Measurements from ENCODE around the gene STRN3.
"Not testable (repeated sequence)": the region's sequence is repeated elsewhere in the genome, so short reads cannot be mapped to it uniquely, and the experiment has no call there.

STRN3 gene

DNA sequence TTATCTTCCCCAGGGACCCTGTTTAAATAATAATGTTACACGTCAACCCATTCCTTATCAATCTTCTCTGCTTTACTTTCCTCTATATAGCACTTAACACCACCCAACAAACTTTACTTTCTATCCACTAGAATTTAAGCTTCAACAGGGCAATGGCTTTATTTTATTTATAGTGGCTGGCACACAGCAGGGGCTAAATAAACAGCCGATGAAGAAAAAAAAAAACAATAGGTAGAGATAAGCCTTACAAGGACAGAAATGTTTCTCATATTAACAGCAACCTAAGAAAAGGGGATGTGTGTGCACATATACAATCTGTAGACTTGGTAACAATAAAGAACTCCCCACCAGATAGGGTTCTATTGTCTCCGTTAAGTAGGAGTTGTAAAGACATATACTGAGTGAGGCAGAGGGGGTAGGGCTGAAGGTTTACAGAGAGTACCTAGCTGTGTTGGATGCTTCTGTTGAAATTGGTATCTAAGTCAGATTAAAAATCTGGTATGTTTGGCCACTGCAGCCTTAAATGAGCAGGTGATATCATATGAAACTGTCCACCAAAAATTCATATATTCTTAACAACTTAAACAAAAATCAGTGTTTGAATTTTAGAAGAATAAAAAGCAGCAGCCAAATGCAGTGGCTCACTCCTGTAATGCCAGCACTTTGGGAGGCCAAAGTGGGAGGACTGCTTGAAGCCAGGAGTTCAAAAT is 25.4 kb downstream of the STRN3 start:
- DNase-seq (ENCODE audit: low spot score), result no peak

- DNase-seq (ENCODE audit: low spot score), result no peak
Measured at GRCh38 chr14:30999038-30999773, 27.0 kb downstream of the STRN3 start.

DNA sequence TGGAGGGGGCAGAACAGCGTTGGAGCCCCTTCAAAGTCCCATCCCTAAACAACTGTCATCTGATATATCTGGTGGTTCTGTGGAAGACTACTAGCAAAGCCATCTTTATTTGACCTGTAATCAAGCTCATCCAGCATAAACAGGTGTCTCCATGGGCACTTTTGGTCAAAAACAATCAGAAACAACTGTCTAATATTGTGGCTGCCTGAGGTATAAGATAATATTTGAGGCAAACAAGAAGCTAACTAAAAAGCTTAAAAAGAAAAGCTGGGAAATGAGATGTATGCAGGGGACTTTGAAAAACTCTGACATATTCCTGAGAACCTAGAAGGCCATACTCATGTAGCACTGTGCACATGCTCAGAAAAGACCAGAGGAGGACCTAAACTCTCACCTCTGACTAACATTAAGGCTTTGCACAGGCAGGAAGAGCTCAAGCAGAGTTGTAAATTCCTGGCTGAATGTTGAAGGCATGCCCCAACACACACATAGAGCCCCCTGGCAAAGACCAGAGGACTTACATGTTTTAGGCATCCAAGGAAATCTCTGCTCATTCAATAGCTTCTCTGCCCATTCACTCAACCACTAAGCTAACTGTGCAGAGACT is 28.0 kb downstream of the STRN3 start:
- no peak for DNase-seq (ENCODE audit: low spot score)

GRCh38 chr14:30996892-30997659 is 29.1 kb downstream of the STRN3 start:
- no peak for DNase-seq (ENCODE audit: low spot score)

DNA sequence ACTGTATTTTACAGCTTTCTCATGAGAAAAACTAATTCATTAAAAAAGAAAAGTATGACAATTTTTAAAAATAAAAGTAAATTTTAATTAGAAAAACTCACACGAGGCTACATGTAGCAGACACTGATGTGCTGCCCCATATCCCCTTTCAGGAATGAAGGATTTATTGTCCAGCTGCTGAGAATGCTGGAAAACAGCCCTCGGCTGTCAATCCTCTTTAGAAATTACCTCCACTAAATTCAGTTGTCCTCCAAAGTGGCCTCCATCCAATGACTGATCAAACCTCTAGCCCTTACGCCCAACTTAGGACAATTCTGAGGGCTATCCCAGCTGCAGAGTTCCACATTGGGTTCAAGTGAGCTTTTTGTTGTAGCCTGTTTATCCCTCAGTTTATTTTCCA is 30.5 kb downstream of the STRN3 start:
- no peak for DNase-seq (ENCODE audit: low spot score)

DNA sequence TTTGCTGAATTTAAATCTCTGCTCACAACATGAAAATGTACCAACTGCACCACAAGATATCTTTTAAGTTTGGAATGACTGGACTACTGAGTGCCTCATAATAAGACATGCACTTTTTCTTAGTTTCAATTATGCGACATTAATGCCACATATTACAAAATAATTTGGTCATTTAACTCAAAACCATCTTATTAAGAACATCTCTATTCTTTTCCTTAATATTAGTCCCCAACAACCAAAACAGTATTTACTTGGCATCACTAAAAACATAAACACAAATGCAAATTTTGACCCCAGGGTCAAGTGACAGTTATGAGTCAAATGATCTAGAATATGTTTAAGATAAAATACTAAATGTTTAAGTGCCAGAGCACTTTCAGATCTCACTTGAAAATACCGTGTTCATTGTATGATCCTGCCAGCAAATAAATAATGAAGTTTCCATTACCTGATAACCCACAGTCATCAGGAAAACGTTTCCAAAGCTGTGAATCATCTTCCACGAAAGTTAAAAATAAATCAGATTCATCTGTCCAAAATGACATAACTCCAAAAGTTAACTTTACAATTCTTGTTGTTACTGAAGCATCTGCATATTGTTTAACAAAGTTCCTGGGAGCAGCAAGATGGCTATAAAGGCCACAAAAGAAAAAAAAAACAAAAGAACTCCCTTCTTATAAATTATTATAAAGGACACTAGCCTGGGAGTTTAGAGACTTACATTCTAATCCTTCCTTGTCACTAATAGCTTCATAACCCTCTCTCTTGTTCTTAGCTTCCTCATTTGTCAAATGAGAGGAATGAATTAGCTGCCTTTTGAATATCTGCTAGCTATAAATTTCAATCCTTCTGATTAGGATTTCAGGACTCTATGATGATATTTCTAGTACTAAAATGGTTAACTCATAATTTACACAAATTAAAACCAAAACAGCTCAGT is 31.2 kb downstream of the STRN3 start:
- DNase-seq (ENCODE audit: low spot score), result peak; percentile 26

GRCh38 chr14:30993071-30993470 is 33.1 kb downstream of the STRN3 start:
- no peak for DNase-seq (ENCODE audit: low spot score)

DNA sequence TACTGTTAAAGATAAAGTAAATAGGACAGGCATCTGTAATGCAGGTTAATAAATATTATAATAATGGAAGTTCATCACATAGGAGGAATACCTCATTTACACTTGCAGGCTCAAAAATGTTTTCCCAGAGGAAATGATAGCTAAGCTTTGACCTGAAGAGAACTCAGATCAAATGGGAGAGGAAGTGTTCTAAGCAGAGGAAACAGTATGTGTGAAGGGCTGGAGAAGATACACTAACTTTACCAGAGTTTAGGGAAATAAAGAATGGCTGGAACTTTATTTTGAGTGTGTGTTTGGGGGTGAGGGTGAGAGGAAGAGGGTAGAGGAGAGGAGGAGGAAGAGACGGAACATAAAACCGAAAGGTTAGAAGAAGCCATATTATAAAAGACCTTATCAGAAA is 34.8 kb downstream of the STRN3 start:
- no peak for DNase-seq (ENCODE audit: low spot score)

- DNase-seq (ENCODE audit: low spot score), result no peak
Measured at GRCh38 chr14:30990770-30991169, 35.4 kb downstream of the STRN3 start.

DNA sequence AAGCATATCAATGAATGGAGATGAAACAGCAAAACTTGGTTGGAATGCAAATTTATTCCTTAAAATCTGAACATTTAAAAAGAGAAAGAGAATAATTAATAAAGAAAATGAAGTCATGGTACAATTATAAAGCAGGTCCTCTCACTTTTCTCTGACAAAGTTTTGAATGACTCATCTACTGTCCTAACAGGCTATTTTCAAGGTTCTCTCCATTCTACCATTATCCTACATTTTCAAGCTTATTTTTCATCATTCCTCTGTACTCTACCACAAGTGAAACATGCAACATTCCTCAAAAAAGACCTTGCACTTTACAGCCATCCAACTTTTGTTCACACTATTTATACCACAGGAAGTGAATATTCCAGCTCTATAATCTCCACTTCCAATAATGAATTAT is 37.7 kb downstream of the STRN3 start:
- no peak for DNase-seq (ENCODE audit: low spot score)

DNA sequence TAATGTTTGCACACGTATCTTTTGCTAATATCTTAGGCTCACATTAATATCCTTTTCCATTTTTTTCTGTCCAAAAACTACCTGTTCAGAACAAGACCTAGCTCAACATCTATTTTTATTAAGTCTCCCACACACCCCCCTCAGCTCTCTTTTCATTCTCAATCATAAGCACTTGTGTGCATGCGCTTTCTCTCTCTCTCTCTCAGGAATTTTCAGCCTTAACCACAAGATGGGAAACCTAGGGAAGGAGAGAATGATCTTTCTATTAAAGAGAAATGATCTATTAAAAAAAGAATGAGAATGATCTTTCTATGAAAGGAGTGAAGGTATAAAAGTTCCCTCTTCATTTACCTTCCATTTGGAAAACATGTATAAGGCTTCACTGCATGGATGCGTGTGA is 40.4 kb downstream of the STRN3 start:
- DNase-seq (ENCODE audit: low spot score), result no peak

GRCh38 chr14:30983858-30984257 is 42.3 kb downstream of the STRN3 start:
- DNase-seq (ENCODE audit: low spot score), result no peak

GRCh38 chr14:30982533-30982932 is 43.6 kb downstream of the STRN3 start:
- no peak for DNase-seq (ENCODE audit: low spot score)

DNA sequence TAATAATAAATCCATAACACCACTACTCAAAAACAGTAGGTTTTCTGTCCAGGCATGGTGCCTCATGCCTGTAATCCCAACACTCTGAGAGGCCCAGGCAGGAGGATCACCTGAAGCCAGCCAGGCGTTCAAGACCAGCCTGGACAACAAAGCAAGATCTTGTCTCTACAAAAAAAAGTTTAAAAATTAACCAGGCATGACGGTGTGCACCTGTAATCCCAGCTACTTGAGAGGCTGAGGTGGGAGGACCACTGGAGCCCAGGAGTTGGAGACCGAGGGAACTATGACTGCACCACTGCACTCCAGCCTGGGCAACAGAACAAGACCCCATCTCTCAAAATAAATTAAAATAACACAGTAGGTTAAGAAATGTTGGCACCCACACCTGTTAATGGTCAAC is 45.2 kb downstream of the STRN3 start:
- DNase-seq (ENCODE audit: low spot score), result no peak

DNA sequence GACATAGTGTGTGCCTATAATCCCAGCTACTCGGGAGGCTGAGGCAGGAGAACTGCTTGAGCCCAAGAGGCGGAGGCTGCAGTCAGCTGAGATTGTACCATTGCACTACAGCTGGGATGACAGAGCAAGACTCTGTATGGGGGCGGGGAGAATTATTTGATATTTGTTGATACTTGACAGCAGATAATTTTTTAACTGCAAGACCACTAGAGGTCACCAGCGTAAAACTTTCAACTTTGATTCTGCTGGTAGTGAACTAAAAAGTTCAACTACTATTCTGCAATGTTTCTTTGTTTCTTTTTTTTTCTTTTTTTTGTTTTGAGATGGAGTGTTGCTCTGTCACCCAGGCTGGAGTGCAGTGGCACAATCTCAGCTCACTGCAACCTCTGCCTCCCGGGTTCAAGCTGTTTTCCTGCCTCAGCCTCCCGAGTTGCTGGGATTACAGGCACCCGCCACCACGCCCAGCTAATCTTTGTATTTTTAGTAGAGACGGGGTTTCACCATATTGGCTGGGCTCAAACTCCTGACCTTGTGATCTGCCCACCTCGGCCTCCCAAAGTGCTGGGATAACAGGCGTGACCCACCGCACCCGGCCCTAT is 46.0 kb downstream of the STRN3 start:
- DNase-seq (ENCODE audit: low spot score), result peak; percentile 57

GRCh38 chr14:30977752-30978151 is 48.4 kb downstream of the STRN3 start:
- DNase-seq (ENCODE audit: low spot score), result no peak

GRCh38 chr14:30974628-30975027 is 51.6 kb downstream of the STRN3 start:
- no peak for DNase-seq (ENCODE audit: low spot score)

DNA sequence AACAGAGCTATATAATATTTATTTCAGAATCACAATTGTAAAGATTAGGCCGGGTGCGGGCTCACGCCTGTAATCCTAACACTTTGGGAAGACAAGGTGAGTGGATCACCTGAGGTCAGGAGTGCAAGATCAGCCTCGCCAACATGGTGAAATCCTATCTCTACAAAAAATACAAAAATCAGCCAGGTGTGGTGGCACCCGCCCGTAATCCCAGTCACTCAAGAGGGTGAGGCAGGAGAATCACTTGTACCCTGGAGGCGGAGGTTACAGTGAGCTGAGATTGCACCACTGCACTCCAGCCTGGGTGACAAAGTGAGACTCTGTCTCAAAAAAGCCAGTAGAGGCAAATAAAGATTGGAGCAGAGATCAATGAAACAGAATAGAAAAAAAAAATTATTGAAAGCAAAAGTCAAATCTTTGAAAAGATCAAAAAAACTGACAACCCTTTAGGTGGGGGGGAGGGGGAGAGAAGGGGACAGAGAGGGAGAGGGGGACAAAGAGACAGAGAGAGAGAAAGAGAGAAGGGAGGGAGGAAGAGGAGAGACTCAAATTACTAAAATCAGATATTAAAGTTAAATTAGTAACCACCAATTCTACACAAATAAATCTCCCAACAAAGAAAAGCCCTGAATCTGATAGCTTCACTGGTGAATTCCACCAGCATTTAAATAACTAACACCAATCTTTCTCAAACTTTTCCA is 53.1 kb downstream of the STRN3 start:
- no peak for DNase-seq (ENCODE audit: low spot score)

DNA sequence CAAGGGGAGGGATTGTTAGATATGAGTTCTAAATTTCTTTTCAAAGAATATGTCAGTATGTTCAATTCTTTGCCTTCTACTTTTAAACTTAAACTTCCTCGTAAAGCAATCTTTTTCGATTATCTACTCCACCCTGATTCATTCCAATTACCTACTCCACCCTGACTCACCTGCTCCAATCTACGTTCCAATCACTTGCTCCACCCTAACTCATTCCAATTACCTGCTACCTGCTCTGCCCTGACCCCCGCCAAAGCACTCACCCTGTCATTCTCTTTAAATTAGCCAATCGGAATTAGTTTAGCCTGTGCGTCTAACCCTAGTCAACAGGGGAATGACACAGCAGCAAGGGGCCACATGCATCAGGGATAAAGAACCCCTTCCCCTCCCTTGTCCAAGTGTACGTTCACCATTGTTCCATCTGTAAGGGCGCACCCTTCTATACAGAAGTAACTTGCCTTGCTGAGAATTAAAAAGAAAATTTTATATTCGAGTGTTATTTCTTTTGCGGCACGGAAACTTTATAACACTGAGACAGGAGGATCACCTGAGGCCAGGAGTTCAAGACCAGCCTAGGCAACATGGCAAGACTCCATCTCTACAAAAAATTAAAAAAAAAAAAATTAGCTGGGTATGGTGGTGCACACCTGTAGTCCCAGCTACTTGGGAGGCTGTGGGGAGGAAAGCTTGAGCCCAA is 54.0 kb downstream of the STRN3 start:
- not testable (repeated sequence) for DNase-seq (ENCODE audit: low spot score)

DNA sequence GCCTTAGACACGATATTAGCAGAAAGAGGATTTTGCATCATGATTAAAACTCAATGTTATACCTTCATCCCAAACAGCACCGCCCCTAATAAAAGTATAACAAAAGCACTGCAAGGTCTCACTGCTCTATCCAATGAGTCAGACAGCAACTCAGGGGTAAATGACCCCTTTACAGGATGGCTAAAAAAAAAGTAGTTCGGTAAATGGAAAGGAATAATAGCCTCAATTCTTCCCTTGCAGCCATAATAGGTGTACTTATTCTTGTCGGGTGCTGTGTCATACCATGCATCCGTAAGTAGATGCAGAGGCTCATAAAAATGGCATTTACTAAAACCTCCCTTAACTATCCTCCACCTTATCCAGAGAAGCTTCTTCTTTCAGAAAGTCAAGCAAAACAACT is 54.6 kb downstream of the STRN3 start:
- DNase-seq (ENCODE audit: low spot score), result no peak
